MCF 10A (cell line): ENCODE data around the gene RASIP1. TPM values are rescaled to one million over a fixed set of nuclear protein-coding genes. Genes with fewer than 3 reads are reported as not detected.

ENCODE experiments used
- BruUV-seq: library from RNA; stranded (reverse); fragments of 400-500 nt; replicated peaks from 2 replicates; lab custom pipeline; 2021; lab: Mats Ljungman, UMichigan
- CTCF ChIA-PET: fragments of 300-600 bp; sonication (Branson Sonifier 250); formaldehyde crosslinking; extraction: SDS; loops from one replicate; lab custom pipeline; 2021; ENCODE audit warnings: antibody characterized with exemption, inconsistent platforms; lab: Yijun Ruan, JAX
- POLR2A ChIA-PET: fragments of 300-600, 350-650 bp; sonication (Branson Sonifier 250); formaldehyde crosslinking; extraction: SDS; loops from one replicate; lab custom pipeline; 2020; ENCODE audit warnings: antibody characterized with exemption, inconsistent platforms; lab: Yijun Ruan, JAX
- DNase-seq: peaks from one replicate; pipeline ENCODE4 v3.0.0-alpha.2; 2018; ENCODE audit not compliant: unreplicated experiment
- H3K27ac Mint-ChIP-seq: one replicate; pipeline ENCODE4 v1.8.0; 2022; ENCODE audit warnings: mild to moderate bottlenecking, low read depth, mixed read lengths; ENCODE audit not compliant: unreplicated experiment
- H3K27me3 Mint-ChIP-seq: one replicate; pipeline ENCODE4 v1.8.0; 2022; ENCODE audit warnings: mixed read lengths; ENCODE audit not compliant: insufficient read depth, unreplicated experiment
- H3K36me3 Mint-ChIP-seq: one replicate; pipeline ENCODE4 v1.8.0; 2022; ENCODE audit warnings: mild to moderate bottlenecking, moderate library complexity, mixed read lengths; ENCODE audit not compliant: insufficient read depth, unreplicated experiment
- H3K4me1 Mint-ChIP-seq: one replicate; pipeline ENCODE4 v1.8.0; 2022; ENCODE audit warnings: mixed read lengths; ENCODE audit not compliant: insufficient read depth, unreplicated experiment
- H3K4me3 Mint-ChIP-seq: one replicate; pipeline ENCODE4 v1.8.0; 2022; ENCODE audit warnings: mild to moderate bottlenecking, moderate library complexity, mixed read lengths; ENCODE audit not compliant: unreplicated experiment
- H3K9me3 Mint-ChIP-seq: one replicate; pipeline ENCODE4 v1.8.0; 2022; ENCODE audit warnings: mixed read lengths; ENCODE audit not compliant: unreplicated experiment
- intact Hi-C: fragments of 100-400 bp; cut with micrococcal nuclease; formaldehyde crosslinking; loops from 2 replicates; pipeline ENCODE4 v1.14.1; 2022
- total RNA-seq: library from RNA; stranded (reverse); gene quantifications from 2 replicates; pipeline ENCODE4 v1.2.3, GENCODE V29; 2022
- TF ChIP-seq, protein P1 (sequence below): fragments of 200-600 bp; IDR thresholded peaks from one replicate; pipeline ENCODE4 v1.8.0; 2022; ENCODE audit warnings: antibody characterized with exemption, mild to moderate bottlenecking; ENCODE audit not compliant: unreplicated experiment

Gene RASIP1
- total RNA-seq, 1 experiment from 2014 or later = 1.9 TPM

DNA sequence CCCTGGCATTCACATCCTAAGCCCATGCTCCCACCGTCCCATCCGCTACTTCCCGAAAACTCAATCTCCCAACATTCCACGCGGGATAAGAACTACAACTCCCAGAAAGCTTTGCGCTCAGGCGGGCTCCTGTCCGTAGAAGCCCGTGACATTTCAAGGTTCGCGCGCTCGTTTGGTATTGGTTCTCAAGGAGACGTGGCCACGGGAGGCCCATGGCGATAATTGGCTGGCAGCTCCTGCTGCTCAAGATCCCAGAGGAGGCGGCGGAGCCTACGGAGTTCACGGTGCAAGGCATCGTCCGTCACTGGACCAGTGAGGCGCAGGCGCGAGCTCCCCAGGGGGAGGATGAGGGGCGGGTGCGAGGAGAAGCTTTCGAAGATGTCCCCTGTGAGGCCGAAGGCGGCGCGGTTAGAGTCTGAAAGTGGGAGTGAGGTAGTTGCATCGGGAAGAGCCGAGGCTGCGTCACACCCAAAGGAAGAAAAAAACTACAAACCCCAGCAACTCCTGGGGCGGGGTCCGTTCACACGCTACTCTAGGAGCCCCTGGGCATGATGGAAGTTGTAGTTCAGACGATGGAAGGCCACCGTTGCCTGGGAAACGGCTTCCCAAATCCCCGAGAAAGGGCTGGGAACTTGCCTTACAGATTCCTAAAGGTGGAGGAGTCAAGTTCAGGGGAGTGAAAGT, 19.7 kb downstream of the RASIP1 start:
- CTCF ChIA-PET = interaction anchor here (0.6 to 0.9 kb wide), 5 partner anchors 33 to 457 kb away, joined by 3 to 5 read pairs (median 4); no protein-coding TSS in a partner anchor
- intact Hi-C loops = no loop called here
- TF ChIP-seq, protein P1, sequence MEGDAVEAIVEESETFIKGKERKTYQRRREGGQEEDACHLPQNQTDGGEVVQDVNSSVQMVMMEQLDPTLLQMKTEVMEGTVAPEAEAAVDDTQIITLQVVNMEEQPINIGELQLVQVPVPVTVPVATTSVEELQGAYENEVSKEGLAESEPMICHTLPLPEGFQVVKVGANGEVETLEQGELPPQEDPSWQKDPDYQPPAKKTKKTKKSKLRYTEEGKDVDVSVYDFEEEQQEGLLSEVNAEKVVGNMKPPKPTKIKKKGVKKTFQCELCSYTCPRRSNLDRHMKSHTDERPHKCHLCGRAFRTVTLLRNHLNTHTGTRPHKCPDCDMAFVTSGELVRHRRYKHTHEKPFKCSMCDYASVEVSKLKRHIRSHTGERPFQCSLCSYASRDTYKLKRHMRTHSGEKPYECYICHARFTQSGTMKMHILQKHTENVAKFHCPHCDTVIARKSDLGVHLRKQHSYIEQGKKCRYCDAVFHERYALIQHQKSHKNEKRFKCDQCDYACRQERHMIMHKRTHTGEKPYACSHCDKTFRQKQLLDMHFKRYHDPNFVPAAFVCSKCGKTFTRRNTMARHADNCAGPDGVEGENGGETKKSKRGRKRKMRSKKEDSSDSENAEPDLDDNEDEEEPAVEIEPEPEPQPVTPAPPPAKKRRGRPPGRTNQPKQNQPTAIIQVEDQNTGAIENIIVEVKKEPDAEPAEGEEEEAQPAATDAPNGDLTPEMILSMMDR = no peak
- Mint-ChIP-seq H3K9me3 (peaks cover 8% of the 10 kb centered on the region), H3K36me3 (no peaks in the 10 kb centered on the region), H3K27me3 (no peaks in the 10 kb centered on the region), H3K27ac (peak overlapping the region; percentile 30), H3K4me3 (peak overlapping the region; percentile 87), H3K4me1 (peaks cover 13% of the 10 kb centered on the region)
- DNase-seq = peak; percentile 100
- POLR2A ChIA-PET = interaction anchor here (0.6 to 1.2 kb wide), 9 partner anchors 8 to 1446 kb away, joined by 3 to 8 read pairs (median 3); partner anchors contain the start of genes CA11, FUT1, PPP1R15A and RPL18
- BruUV-seq = no TSS peak

DNA sequence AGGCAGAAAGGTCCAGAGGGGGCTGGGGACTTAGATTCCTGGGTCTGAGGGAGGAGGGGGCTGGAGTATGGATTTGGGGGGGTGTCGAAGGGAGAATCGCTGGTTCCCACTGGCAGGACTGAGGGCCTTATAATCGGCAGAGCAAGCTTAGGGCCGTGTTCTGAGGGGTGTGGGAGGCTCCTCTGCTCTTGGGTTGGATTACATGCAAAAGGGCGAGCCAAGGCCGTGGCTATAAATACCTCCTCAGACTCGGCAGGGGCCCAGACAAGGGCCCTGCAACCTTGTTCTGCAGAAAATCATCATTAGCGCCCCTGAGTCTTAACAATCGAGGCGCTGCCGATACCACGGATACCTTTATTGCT, 20.2 kb downstream of the RASIP1 start:
- CTCF ChIA-PET = interaction anchor here (0.6 to 0.9 kb wide), 3 partner anchors 32 to 457 kb away, joined by 3 to 4 read pairs (median 4); no protein-coding TSS in a partner anchor

DNA sequence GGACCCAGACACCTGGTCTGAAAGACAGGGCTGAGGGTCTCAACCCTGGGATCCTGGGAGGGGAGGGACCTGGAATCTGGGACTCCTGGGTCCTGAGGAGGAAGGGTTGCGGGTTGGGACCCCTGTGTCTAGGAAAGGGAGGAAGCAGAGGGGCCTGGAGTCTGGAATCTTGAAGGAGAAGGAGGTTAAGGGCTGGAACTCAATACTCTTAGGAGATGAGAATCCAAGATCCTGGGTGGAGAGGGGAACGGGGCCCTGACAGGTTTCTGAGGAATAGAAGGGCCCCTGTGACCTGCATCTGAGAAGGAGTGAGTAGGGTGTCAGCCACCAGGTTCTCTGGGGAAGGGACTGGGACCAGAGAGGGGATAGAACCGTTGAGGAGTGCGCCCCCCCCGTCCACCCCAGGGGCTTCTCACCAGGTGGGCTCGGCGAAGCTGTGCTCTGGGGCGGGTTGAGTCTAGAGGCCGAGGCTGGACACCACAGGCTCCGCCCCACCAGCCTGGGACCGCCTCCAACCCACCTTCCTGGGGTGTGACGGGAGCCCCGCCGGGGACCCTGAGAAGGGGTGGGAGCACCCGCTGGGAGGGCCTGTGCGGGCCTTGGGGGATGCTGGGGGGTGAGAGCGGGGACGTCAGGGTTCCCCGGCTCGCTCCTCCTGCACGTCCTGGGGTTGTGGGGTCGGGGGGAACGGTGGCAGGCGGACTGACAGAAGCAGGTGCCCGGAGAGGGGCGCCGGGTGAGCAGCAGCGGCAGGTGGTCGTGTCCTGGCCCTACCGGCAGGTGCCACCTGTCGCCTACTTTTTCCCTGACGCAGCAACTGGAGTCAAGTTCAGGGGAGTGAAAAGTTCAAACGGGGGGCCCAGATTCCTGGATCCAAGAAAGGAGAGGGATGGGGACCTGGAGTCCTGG, 20.9 kb downstream of the RASIP1 start, which contains the start of gene MAMSTR:
TSS of gene MAMSTR (minus strand) at position 463 of the 909 bp plus-strand sequence. CDS start 694 bp downstream, outside the sequence.
- POLR2A ChIA-PET = no interaction called here

More for the DNA sequence above, 20.2 kb downstream of the RASIP1 start:
- no TSS peak for BruUV-seq
- peak overlapping the region; percentile 30 for H3K27ac Mint-ChIP-seq
- POLR2A ChIA-PET = interaction anchor here (0.6 to 1.2 kb wide), 8 partner anchors 8 to 1446 kb away, joined by 3 to 8 read pairs (median 4); partner anchors contain the start of genes CA11, FUT1, PPP1R15A and RPL18
- TF ChIP-seq, protein P1 = no peak
- no peaks in the 10 kb centered on the region for H3K27me3 Mint-ChIP-seq
- peaks cover 6% of the 10 kb centered on the region for H3K9me3 Mint-ChIP-seq
- H3K4me3 Mint-ChIP-seq = peak overlapping the region; percentile 87
- H3K4me1 Mint-ChIP-seq = peaks cover 10% of the 10 kb centered on the region
- H3K36me3 Mint-ChIP-seq = no peaks in the 10 kb centered on the region
- intact Hi-C loops = no loop called here
- no peak for DNase-seq

More for the DNA sequence above, 20.9 kb downstream of the RASIP1 start, which contains the start of gene MAMSTR:
- H3K36me3 Mint-ChIP-seq = no peaks in the 10 kb centered on the region
- no peaks in the 10 kb centered on the region for H3K27me3 Mint-ChIP-seq
- DNase-seq = no peak
- intact Hi-C loops = no loop called here
- H3K4me1 Mint-ChIP-seq = peaks cover 12% of the 10 kb centered on the region
- CTCF ChIA-PET = no interaction called here
- H3K9me3 Mint-ChIP-seq = no peaks in the 10 kb centered on the region
- peak within 1 kb of the TSS; percentile 30 for H3K27ac Mint-ChIP-seq
- peak within 1 kb of the TSS; percentile 87 for H3K4me3 Mint-ChIP-seq
- TF ChIP-seq, protein P1 = no peak
- no TSS peak for BruUV-seq
